Fibroblast of pulmonary artery (primary cell): Measurements from ENCODE around the gene OR5K4.
A peak's percentile ranks its signal among the peaks of the same experiment; 100 is the strongest.

Experiments used
- DNase-seq: peaks from one replicate; pipeline ENCODE4 v3.0.0-alpha.2; 2010; ENCODE audit warnings: low read depth
- H3K4me3 ChIP-seq: replicated peaks from 2 replicates; pipeline ENCODE4 v1.5.1; 2011; ENCODE audit warnings: low read depth, mild to moderate bottlenecking, control low read depth, low read length, moderate library complexity
- CTCF ChIP-seq: IDR thresholded peaks from 2 replicates; pipeline ENCODE4 v1.5.1; 2011; ENCODE audit warnings: mild to moderate bottlenecking, control low read depth, low read length, inconsistent platforms; ENCODE audit errors: missing control alignments

Gene OR5K4

GRCh38 chr3:98341758-98342157 is 11.9 kb upstream of the OR5K4 start:
- no peak for DNase-seq
- no peak for TF ChIP-seq CTCF

GRCh38 chr3:98343647-98344507 is 9.8 kb upstream of the OR5K4 start:
- peak; percentile 46 for DNase-seq
- H3K4me3 ChIP-seq = no peak overlapping the region
- peak; percentile 60 for TF ChIP-seq CTCF

More at GRCh38 chr3:98341758-98342157, 11.9 kb upstream of the OR5K4 start:
- H3K4me3 ChIP-seq = no peak overlapping the region

- no peak overlapping the region for H3K4me3 ChIP-seq
- TF ChIP-seq CTCF = no peak
These were observed 3.6 kb upstream of the OR5K4 start for GRCh38 chr3:98350082-98350481.

GRCh38 chr3:98359250-98359649 is 5.6 kb downstream of the OR5K4 start:
- DNase-seq = no peak

More at GRCh38 chr3:98350082-98350481, 3.6 kb upstream of the OR5K4 start:
- DNase-seq = no peak

GRCh38 chr3:98359993-98360675 is 6.5 kb downstream of the OR5K4 start:
- TF ChIP-seq CTCF = no peak
- no peak for DNase-seq
- H3K4me3 ChIP-seq = no peak overlapping the region

More at GRCh38 chr3:98359250-98359649, 5.6 kb downstream of the OR5K4 start:
- no peak overlapping the region for H3K4me3 ChIP-seq
- no peak for TF ChIP-seq CTCF

GRCh38 chr3:98360681-98361080 is 7.0 kb downstream of the OR5K4 start:
- no peak for DNase-seq
- H3K4me3 ChIP-seq = no peak overlapping the region
- TF ChIP-seq CTCF = no peak
